ENCODE data around the gene ARID4B.

DNA sequence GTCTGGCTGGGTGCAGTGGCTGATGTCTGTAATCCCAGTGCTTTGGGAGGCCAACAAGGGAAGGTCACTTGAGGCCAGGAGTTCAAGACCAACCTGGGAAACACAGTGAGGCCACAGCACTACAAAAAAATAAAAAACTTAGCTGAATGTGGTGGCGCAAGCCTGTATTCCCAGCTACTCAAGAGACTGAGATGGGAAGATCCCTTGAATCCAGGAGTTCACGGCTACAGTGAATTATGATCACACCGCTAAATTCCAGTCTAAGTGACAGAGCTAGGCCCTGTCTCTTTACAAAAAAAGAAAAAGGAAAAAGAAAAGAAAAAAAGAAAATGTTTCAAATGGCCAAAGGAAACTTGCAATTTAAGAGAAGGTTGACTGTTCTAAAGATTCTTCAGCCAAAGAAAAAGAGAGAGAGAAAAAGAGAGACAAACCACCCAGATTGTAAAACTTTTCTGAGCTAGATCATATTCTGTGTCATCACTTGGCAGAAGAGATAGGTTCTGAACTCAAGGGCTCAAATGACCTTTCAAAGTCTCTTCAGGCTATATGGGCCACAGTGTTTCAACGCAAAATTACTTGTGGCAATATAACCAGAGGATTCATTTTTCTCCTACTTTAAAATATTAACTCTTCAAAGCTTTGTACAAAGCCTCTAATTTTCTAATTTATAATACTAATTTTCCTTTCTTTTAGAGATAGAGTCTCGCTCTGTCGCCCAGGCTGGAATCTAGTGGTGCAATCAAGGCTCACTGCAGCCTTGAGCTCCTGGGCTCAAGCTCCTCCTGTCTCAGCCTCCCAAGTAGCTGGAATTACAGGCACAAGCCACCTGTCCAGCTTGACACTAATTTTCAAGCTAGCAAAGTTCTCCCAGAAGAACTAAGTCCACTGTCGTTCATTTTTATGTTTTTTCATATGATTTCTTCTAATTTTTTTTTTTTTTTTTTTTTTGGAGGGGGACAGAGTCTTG, 20.5 kb downstream of the ARID4B start:
- TF ChIP-seq CTCF (IDR thresholded peaks at IDR 0.05; ENCODE audit: insufficient read depth, low read length, poor library complexity, severe bottlenecking) (no peak), EZH2phosphoT487 (conservative IDR thresholded peaks at IDR 0.05; ENCODE audit: low read length) (no peak)
